Activated naive CD4-positive, alpha-beta T cell treated with anti-CD3 and anti-CD28 coated beads for 36 hours (primary cell): ENCODE results near the gene AMBRA1. TPM values are rescaled to one million over a fixed set of nuclear protein-coding genes. Genes with fewer than 3 reads are reported as not detected.

Experiments
- CTCF ChIA-PET: fragments of 350-600 bp; sonication (Branson Sonifier 250); formaldehyde crosslinking; loops from one replicate; lab custom pipeline; 2021; ENCODE audit warnings: antibody characterized with exemption; lab: Charles Lee
- DNase-seq: peaks from one replicate; pipeline ENCODE4 v3.0.0-alpha.2; 2020
- H3K27ac Mint-ChIP-seq: one replicate; pipeline ENCODE4 v1.8.0; 2021; ENCODE audit warnings: mild to moderate bottlenecking, mixed read lengths
- H3K27me3 Mint-ChIP-seq: one replicate; pipeline ENCODE4 v1.8.0; 2021; ENCODE audit warnings: low read depth, mixed read lengths
- H3K36me3 Mint-ChIP-seq: one replicate; pipeline ENCODE4 v1.8.0; 2021; ENCODE audit warnings: low read depth, mixed read lengths
- H3K4me1 Mint-ChIP-seq: one replicate; pipeline ENCODE4 v1.8.0; 2021; ENCODE audit warnings: low read depth, mixed read lengths
- H3K4me3 Mint-ChIP-seq: one replicate; pipeline ENCODE4 v1.8.0; 2021; ENCODE audit warnings: mild to moderate bottlenecking, moderate library complexity, mixed read lengths
- H3K9me3 Mint-ChIP-seq: one replicate; pipeline ENCODE4 v1.8.0; 2021; ENCODE audit warnings: mixed read lengths
- intact Hi-C: fragments of 100-400 bp; cut with micrococcal nuclease; formaldehyde crosslinking; loops from one replicate; pipeline ENCODE4 v1.15.1; 2023
- total RNA-seq, 2 experiments: library from RNA; stranded (reverse); gene quantifications; one replicate each; pipeline ENCODE4 v1.2.3, GENCODE V29; 2021

AMBRA1 gene
- total RNA-seq, 2 experiments from 2014 or later = 19.0 to 23.1 TPM

DNA sequence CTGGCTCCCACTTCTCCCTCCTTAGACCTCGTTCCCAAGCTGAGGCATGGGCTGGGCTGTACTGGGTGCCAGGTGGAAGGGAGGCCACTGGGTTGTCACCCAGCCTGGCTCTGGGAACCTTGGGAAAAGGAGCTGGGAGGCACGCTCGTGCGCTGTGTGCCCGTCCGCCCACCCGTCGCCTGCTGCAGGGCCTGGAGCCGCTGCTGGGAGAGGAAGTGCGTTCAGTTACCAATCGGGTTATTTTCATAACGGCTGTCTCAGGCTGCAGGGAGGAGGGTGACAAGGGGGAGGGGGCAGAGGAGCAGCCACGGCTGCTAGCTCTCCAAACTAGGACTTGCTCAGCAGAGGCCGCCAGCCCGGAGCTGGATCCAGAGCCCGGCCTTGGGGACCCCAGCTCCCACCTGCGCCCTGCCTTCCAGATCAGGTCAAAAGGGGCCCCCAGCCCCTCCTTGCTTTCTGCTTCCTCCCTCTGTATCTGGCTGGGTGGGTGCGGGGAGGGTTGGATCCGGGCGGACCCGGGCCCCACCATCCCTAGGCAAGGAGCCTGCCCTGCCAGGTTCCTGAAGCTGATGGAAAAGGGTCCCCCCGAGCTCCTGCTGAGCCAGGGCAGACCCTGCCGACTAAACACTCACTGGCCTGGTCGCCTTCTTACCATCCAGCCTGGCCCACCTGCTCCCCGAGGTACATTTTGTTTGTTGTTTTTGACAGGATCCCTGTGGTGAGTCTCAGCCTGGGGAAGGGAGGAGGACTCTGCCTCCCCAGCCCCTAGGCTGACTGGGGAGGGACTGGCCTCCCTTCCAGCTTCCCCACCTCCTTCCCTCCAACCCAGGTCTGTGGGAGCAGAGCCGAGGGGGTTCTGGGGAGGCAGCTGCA, 232.3 kb downstream of the AMBRA1 start:
- peak overlapping the region; percentile 78 for H3K4me3 Mint-ChIP-seq
- no peaks in the 10 kb centered on the region for H3K9me3 Mint-ChIP-seq
- no peaks in the 10 kb centered on the region for H3K27me3 Mint-ChIP-seq
- H3K4me1 Mint-ChIP-seq = peaks cover 58% of the 10 kb centered on the region
- intact Hi-C loops = loop anchor here (1.0 to 2.0 kb wide), 2 partner anchors 9 to 15 kb away; partner anchors contain the start of gene DGKZ
- peaks cover 3% of the 10 kb centered on the region for H3K36me3 Mint-ChIP-seq
- CTCF ChIA-PET = interaction anchor here (0.5 to 15.3 kb wide), 9 partner anchors 12 to 214 kb away, joined by 3 to 368 read pairs (median 5); partner anchors contain the start of gene DGKZ
- peak; percentile 87 for DNase-seq
- peak overlapping the region; percentile 95 for H3K27ac Mint-ChIP-seq

- H3K4me3 Mint-ChIP-seq = peak overlapping the region; percentile 78
- H3K9me3 Mint-ChIP-seq = no peaks in the 10 kb centered on the region
- no peak for DNase-seq
- intact Hi-C loops = loop anchor here (1.0 to 2.0 kb wide), 2 partner anchors 9 to 14 kb away; partner anchors contain the start of gene DGKZ
- no peaks in the 10 kb centered on the region for H3K27me3 Mint-ChIP-seq
- H3K36me3 Mint-ChIP-seq = peaks cover 3% of the 10 kb centered on the region
- H3K27ac Mint-ChIP-seq = peak overlapping the region; percentile 95
- H3K4me1 Mint-ChIP-seq = peaks cover 64% of the 10 kb centered on the region
- CTCF ChIA-PET = interaction anchor here (0.8 to 15.3 kb wide), 9 partner anchors 8 to 122 kb away, joined by 3 to 368 read pairs (median 5); partner anchors contain the start of gene DGKZ
These were observed 232.9 kb downstream of the AMBRA1 start for GRCh38 chr11:46360878-46361277.

DNA sequence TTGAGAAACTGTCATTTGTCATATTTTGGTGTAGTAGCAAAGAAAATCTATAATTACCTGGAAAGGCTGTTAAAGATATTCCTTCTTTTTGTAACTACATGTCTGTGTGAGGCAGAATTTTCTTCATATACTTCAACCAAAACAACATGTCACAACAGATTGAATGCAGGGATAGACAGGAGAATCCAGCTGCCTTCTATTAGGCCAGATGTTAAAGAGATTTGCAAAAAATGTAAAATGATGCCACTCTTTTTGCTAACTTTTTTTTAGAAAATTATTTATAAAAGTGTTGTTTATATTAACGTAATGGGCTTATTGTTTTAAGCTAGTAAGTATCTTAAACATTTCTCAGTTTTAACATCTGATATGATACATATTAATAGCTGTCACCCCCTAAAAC, 233.9 kb downstream of the AMBRA1 start:
- Mint-ChIP-seq H3K36me3 (peaks cover 3% of the 10 kb centered on the region), H3K27me3 (no peaks in the 10 kb centered on the region), H3K27ac (peak overlapping the region; percentile 95), H3K4me3 (no peak overlapping the region), H3K4me1 (peaks cover 65% of the 10 kb centered on the region), H3K9me3 (no peaks in the 10 kb centered on the region)
- DNase-seq = no peak
- CTCF ChIA-PET = interaction anchor here (1.0 to 15.3 kb wide), 5 partner anchors 9 to 51 kb away, joined by 3 to 368 read pairs (median 8); partner anchors contain the start of gene DGKZ
- intact Hi-C loops = loop anchor here (2.0 kb wide), 1 partner anchor 13 kb away; the partner anchor contains the start of gene DGKZ

DNA sequence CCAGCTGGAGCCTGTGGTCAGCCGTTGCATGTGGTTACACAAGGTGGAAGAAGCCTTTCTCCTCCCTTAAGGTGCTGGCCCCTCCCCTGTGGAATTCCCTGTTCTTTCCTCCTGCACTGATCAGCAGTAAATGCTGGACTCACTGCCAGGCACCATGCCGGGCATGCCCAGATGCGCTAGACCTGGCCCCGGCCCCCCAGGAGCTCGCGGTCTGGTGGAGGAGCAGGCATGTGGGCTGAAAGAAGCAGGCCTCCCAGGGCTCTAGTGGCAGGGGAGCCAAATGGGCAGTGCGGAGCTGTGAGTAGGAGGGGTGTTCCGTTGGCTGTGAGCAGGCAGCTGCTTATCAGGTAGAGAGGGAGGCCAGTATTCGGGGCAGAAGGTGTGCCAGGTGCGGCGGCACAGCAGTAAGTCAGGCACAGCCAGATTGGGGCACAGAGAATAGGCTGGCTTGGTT, 236.3 kb downstream of the AMBRA1 start:
- Mint-ChIP-seq H3K4me3 (no peak overlapping the region), H3K9me3 (no peaks in the 10 kb centered on the region), H3K36me3 (no peaks in the 10 kb centered on the region), H3K27me3 (no peaks in the 10 kb centered on the region), H3K27ac (peak overlapping the region; percentile 68), H3K4me1 (peaks cover 70% of the 10 kb centered on the region)
- CTCF ChIA-PET = interaction anchor here (0.6 to 1.1 kb wide), 4 partner anchors 9 to 915 kb away, joined by 3 to 5 read pairs (median 4); no protein-coding TSS in a partner anchor
- intact Hi-C loops = no loop called here
- DNase-seq = no peak

DNA sequence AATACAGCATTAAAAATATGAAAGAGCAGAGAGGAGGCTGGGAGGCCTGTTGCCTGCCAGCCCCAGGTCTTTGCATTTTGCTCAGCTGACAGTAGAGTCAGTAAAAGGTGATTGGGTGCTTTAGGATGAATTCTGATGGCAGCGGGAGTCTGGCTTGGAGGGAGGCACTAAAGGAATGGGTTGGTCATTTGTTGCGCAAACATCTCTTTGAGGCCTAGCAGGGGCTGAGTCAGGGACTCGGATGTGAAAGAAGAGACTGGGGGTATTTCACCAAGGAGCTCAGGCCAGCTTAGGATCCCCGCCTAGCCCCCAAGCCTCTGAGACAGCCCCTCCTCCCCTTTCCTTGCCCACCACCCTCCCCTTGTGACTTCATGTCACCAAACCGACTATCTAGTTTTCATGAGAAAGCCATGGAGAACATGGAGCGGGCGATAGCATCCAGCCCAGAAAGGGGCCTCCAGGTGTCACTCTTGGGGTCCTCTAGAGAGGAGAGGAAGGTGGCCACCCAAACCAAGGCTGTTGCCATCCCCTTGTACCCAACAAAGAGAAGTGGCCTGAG, 236.8 kb downstream of the AMBRA1 start:
- no peak for DNase-seq
- no peaks in the 10 kb centered on the region for H3K36me3 Mint-ChIP-seq
- H3K9me3 Mint-ChIP-seq = no peaks in the 10 kb centered on the region
- H3K27me3 Mint-ChIP-seq = no peaks in the 10 kb centered on the region
- no peak overlapping the region for H3K4me3 Mint-ChIP-seq
- intact Hi-C loops = no loop called here
- H3K4me1 Mint-ChIP-seq = peaks cover 70% of the 10 kb centered on the region
- CTCF ChIA-PET = interaction anchor here (0.7 to 13.5 kb wide), 4 partner anchors 9 to 115 kb away, joined by 3 to 368 read pairs (median 4); no protein-coding TSS in a partner anchor
- H3K27ac Mint-ChIP-seq = peak overlapping the region; percentile 21

DNA sequence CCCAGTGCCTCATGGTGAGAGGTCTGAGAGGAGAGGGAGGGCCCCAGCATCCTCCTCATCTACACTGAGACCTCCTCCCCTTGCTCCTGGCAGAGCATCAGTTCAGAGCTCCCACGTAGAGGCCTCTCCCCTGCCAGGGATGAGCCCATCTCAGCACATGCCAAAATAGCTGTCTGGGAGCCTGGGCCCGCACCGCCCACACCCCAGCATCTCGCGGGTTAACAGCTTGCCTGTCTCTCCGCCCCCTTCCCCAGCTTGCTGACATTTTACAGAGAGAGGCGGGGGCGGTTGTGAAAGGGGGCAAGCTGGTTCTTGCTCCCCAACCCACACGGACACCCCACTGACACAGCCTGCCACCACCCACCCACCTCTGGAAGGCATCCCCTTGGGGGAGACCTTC, 240.1 kb downstream of the AMBRA1 start:
- H3K9me3 Mint-ChIP-seq = no peaks in the 10 kb centered on the region
- H3K4me3 Mint-ChIP-seq = peak overlapping the region; percentile 41
- peak overlapping the region; percentile 90 for H3K27ac Mint-ChIP-seq
- H3K27me3 Mint-ChIP-seq = no peaks in the 10 kb centered on the region
- CTCF ChIA-PET = interaction anchor here (0.5 to 14.1 kb wide), 10 partner anchors 9 to 347 kb away, joined by 3 to 368 read pairs (median 5); no protein-coding TSS in a partner anchor
- peaks cover 86% of the 10 kb centered on the region for H3K4me1 Mint-ChIP-seq
- intact Hi-C loops = no loop called here
- peak; percentile 78 for DNase-seq
- peaks cover 5% of the 10 kb centered on the region for H3K36me3 Mint-ChIP-seq

- Mint-ChIP-seq H3K27me3 (no peaks in the 10 kb centered on the region), H3K4me3 (peak overlapping the region; percentile 77), H3K9me3 (no peaks in the 10 kb centered on the region), H3K27ac (peak overlapping the region; percentile 90), H3K4me1 (peaks cover 77% of the 10 kb centered on the region), H3K36me3 (peaks cover 5% of the 10 kb centered on the region)
- CTCF ChIA-PET = interaction anchor here (0.5 to 14.1 kb wide), 21 partner anchors 7 to 266 kb away, joined by 3 to 368 read pairs (median 5); no protein-coding TSS in a partner anchor
- intact Hi-C loops = loop anchor here (1.0 kb wide), 3 partner anchors 9 to 177 kb away; no protein-coding TSS in a partner anchor
- DNase-seq = peak; percentile 81
These were observed 241.6 kb downstream of the AMBRA1 start for GRCh38 chr11:46352063-46352841.

- Mint-ChIP-seq H3K4me1 (peaks cover 76% of the 10 kb centered on the region), H3K4me3 (peak overlapping the region; percentile 77), H3K36me3 (peaks cover 5% of the 10 kb centered on the region), H3K27ac (peak overlapping the region; percentile 80), H3K27me3 (no peaks in the 10 kb centered on the region), H3K9me3 (no peaks in the 10 kb centered on the region)
- CTCF ChIA-PET = interaction anchor here (0.7 to 14.1 kb wide), 17 partner anchors 7 to 637 kb away, joined by 3 to 368 read pairs (median 6); no protein-coding TSS in a partner anchor
- intact Hi-C loops = loop anchor here (1.0 kb wide), 3 partner anchors 10 to 178 kb away; no protein-coding TSS in a partner anchor
- DNase-seq = no peak
These were observed 242.2 kb downstream of the AMBRA1 start for GRCh38 chr11:46351606-46352005.

- intact Hi-C loops = no loop called here
- Mint-ChIP-seq H3K4me1 (peaks cover 76% of the 10 kb centered on the region), H3K27ac (peak overlapping the region; percentile 80), H3K4me3 (peak overlapping the region; percentile 77), H3K9me3 (no peaks in the 10 kb centered on the region), H3K27me3 (no peaks in the 10 kb centered on the region), H3K36me3 (peaks cover 5% of the 10 kb centered on the region)
- CTCF ChIA-PET = interaction anchor here (0.6 to 14.1 kb wide), 11 partner anchors 10 to 636 kb away, joined by 3 to 368 read pairs (median 7); no protein-coding TSS in a partner anchor
- DNase-seq = no peak
These were observed 242.7 kb downstream of the AMBRA1 start for GRCh38 chr11:46351148-46351547.

GRCh38 chr11:46350695-46351094, 243.1 kb downstream of the AMBRA1 start:
- no peaks in the 10 kb centered on the region for H3K9me3 Mint-ChIP-seq
- no peaks in the 10 kb centered on the region for H3K27me3 Mint-ChIP-seq
- peaks cover 76% of the 10 kb centered on the region for H3K4me1 Mint-ChIP-seq
- intact Hi-C loops = no loop called here
- H3K27ac Mint-ChIP-seq = peak overlapping the region; percentile 80
- DNase-seq = no peak
- CTCF ChIA-PET = interaction anchor here (0.6 to 14.1 kb wide), 6 partner anchors 10 to 636 kb away, joined by 3 to 368 read pairs (median 39); no protein-coding TSS in a partner anchor
- no peak overlapping the region for H3K4me3 Mint-ChIP-seq
- peaks cover 5% of the 10 kb centered on the region for H3K36me3 Mint-ChIP-seq
